SJCRH30 (cell line): ENCODE results near the gene BRD1. TPM values are rescaled to one million over a fixed set of nuclear protein-coding genes. Genes with fewer than 3 reads are reported as not detected.

ENCODE experiments used
- DNase-seq, 2 experiments: peaks; one replicate each; pipeline ENCODE4 v3.0.0-alpha.2; 2015 to 2020
- H3K27ac ChIP-seq: fragments of 250-450 bp; sonication (Bioruptor Pico); 2 replicates; pipeline ENCODE4 v1.5.1; 2020; ENCODE audit warnings: mild to moderate bottlenecking, moderate library complexity
- H3K27me3 ChIP-seq: fragments of 250-450 bp; sonication (Bioruptor Pico); 2 replicates; pipeline ENCODE4 v1.5.1; 2020; ENCODE audit warnings: mild to moderate bottlenecking, moderate library complexity
- H3K36me3 ChIP-seq: fragments of 250-450 bp; sonication (Bioruptor Pico); 2 replicates; pipeline ENCODE4 v1.5.1; 2020; ENCODE audit warnings: mild to moderate bottlenecking, moderate library complexity
- H3K4me1 ChIP-seq: fragments of 250-450 bp; sonication (Bioruptor Pico); 2 replicates; pipeline ENCODE4 v1.5.1; 2020; ENCODE audit warnings: mild to moderate bottlenecking, moderate library complexity
- H3K4me3 ChIP-seq: fragments of 250-450 bp; sonication (Bioruptor Pico); 2 replicates; pipeline ENCODE4 v1.5.1; 2020; ENCODE audit warnings: mild to moderate bottlenecking, moderate library complexity
- H3K9me3 ChIP-seq: fragments of 250-450 bp; sonication (Bioruptor Pico); replicated peaks from 2 replicates; pipeline ENCODE4 v1.5.1; 2020; ENCODE audit warnings: mild to moderate bottlenecking, moderate library complexity
- total RNA-seq: library from RNA; depleted of rRNA; stranded (reverse); fragments of >200 nt; shearing (Covaris generic); gene quantifications from 2 replicates; pipeline ENCODE4 v1.2.3, GENCODE V29; 2014

BRD1 gene
- total RNA-seq, 1 experiment from 2014 or later = 44.7 TPM

DNA sequence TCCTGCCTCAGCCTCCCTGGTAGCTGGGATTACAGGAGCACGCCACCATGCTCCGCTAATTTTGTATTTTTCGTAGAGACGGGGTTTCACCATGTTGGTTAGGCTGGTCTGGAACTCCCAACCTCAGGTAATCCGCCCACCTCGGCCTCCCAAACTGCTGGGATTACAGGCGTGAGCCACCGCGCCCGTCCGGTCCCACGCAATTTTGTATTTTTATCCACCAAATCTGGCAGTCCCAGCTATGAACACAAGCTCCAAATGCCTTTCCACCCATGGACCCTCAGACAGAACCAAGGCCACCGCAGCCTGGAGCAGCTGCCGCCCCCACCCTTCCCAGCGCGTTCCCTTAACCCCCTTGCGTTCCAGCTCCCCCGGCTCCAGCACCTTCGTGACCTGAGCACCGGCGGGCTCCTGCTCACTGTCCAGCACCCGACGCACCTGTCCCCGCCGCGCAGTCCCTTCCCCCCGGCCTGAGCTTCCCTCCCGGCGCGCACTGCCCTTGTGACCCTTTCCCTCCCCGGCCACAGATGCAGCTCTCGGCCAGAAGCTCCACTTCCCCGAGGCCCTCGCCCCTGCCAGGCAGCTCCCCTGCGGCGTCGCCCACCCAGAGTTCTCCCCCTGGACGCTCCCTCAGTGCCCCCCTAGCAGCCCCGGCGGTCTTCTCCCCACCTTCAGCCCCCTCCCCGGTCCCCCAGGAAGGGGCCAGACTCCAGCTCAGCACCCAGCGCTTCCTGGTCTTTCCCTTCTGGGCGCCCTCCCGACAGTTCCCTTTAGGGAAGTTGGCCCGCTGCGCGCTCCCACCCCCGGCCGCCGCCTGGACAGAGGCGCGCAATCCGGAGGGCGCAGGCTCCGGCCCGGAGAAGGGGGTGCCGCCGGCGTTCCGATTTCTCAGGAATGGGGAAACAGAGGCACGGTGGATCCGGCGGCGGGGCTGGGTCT lies 20.3 kb upstream of the BRD1 start:
- Histone ChIP-seq H3K4me1 (no peaks in the 10 kb centered on the region), H3K27ac (no peak overlapping the region), H3K9me3 (no peaks in the 10 kb centered on the region), H3K36me3 (no peaks in the 10 kb centered on the region), H3K4me3 (no peak overlapping the region), H3K27me3 (peaks cover 7% of the 10 kb centered on the region; the same call in 1 of the 2 replicates)
- no peak for DNase-seq

DNA sequence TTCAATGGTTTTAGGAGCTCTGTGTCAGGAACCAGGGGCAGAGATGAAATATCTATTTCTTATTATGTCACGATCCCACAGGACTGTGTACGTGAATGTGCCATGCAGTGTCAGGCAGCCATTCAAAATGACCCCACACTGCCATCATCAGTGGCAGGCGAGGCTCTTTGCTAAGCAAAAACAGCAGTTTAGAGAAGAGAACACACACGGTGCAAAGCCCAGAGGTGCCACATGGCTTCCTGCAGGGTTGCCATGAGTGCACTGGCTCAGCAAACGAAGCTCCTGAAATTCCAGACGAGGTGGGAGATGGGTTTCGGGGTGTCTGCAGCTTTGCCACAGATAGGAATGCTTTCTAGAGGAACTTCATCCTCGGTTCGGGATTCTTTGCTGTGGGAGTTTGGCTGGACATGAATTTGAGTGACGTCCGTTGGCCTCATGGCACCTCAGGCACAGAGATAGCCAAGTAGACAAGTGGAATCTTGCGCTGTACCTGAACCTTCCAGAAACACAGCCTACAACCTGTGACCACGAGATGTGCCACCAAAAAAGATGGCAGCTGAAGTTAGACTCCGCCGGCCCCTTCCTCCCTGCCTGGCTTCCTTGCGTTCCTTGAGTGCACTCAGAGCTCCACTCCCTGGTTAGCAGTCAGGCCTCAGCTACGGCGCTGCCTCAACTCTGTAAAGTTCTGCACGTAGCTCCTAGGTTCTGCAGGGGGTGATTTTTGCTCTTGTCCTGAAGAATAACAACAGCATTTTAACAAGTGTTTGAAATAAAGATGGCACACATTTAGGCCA lies 18.2 kb upstream of the BRD1 start:
- no peak for DNase-seq
- Histone ChIP-seq H3K27me3 (peaks cover 7% of the 10 kb centered on the region; the same call in 1 of the 2 replicates), H3K36me3 (no peaks in the 10 kb centered on the region), H3K4me3 (no peak overlapping the region), H3K4me1 (no peaks in the 10 kb centered on the region), H3K9me3 (no peaks in the 10 kb centered on the region), H3K27ac (no peak overlapping the region)

DNA sequence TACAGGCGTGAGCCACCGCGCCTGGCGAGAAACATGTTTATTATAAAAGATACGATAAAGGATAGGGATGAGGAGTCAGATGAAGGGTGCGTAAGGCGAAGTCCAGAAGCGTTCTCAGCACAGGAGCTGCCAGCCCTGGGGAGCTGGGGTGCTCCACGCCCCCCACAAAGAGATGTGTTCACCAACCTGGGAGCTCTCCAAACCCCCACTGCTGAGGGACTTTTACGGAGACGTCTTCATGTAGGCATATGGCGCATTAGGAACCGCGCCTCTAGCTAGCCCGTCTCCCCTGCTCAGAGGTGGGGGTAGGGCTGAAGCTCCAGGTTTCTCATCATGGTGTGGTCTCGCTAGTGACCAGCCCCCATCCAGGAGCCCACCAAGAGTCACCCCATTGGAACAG lies 17.6 kb upstream of the BRD1 start:
- H3K27me3 ChIP-seq = peaks cover 7% of the 10 kb centered on the region; the same call in 1 of the 2 replicates
- H3K4me3 ChIP-seq = no peak overlapping the region

DNA sequence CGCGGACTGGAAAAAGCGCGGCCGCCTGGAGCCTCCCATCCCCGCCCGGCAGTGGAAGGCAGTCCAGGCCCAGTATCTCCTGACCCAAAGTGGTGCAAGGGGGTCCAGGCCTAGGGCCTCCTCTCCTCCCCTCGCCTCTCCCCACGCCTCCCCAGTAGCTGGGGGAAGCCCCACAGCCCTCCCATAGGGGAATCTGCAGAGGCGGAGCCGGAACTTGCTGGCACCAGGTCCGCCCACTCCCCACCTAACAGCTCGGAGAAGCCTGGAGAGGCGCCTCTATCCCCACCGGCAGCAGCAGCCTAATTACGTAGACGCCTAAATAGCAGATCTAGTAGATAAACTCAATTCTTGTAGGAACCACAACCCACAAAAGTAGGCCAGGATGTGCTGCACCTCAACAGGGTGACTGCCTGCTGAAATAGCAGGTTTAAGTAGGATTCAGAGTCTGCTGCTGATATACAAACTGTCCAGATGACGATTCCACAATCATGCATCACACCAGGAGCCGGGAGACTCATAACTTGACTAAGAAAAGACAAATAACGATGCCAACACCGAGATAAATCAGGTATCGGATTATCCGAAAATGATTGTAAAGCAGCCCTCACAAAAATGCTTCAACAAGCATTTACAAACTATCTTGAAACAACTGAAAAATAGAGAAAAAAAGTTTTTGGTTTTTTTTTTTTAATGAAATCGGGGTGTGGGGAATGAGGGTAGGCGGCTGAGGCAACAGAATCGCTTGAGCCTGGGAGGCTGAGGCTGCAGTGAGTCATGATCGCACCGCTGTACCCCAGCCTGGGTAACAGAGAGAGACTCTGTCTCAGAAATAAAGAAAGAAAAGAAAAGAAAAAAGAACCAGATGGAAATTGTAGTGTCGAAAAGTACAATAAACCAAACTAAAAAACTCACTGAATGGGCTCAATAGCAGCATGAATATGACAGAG lies 11.4 kb upstream of the BRD1 start:
- Histone ChIP-seq H3K4me1 (no peaks in the 10 kb centered on the region), H3K27ac (no peak overlapping the region), H3K4me3 (no peak overlapping the region), H3K36me3 (no peaks in the 10 kb centered on the region), H3K27me3 (no peaks in the 10 kb centered on the region), H3K9me3 (no peaks in the 10 kb centered on the region)
- no peak for DNase-seq

More for the DNA sequence above, 17.6 kb upstream of the BRD1 start:
- Histone ChIP-seq H3K4me1 (no peaks in the 10 kb centered on the region), H3K9me3 (no peaks in the 10 kb centered on the region), H3K36me3 (no peaks in the 10 kb centered on the region), H3K27ac (no peak overlapping the region)
- no peak for DNase-seq

DNA sequence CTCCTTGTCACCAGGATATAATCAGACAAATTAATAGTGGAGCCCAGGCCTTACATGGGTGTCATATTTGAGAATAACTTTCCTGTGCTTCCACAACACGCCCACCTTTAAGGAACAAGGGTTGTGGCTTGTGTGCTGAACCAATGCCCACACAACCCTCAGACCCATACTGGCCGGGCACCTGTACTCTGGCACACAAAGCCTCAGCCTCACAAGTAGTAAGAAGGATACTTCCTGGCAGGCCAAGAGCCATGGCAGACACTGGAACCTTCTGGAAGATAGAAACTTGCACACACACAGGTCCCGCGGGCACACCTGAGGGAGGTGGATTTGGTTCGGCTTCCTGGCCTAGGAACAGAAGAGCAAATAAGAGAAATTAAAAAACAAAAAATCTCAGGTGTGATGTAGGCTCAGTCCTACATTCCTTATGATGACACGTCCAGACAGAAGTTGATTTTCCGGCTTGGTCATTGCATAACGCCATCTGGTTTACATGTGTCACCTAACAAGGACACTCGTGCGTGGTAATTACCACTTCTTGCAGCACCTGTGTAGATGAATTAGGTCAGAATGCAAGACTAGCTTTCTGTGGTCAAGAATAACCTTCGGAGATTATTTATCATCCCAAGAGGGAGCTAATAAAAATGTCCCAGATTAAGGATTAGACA lies 5.8 kb upstream of the BRD1 start:
- Histone ChIP-seq H3K4me3 (no peak overlapping the region), H3K4me1 (no peaks in the 10 kb centered on the region), H3K27me3 (no peaks in the 10 kb centered on the region), H3K9me3 (no peaks in the 10 kb centered on the region), H3K27ac (no peak overlapping the region), H3K36me3 (no peaks in the 10 kb centered on the region)
- DNase-seq = no peak

DNA sequence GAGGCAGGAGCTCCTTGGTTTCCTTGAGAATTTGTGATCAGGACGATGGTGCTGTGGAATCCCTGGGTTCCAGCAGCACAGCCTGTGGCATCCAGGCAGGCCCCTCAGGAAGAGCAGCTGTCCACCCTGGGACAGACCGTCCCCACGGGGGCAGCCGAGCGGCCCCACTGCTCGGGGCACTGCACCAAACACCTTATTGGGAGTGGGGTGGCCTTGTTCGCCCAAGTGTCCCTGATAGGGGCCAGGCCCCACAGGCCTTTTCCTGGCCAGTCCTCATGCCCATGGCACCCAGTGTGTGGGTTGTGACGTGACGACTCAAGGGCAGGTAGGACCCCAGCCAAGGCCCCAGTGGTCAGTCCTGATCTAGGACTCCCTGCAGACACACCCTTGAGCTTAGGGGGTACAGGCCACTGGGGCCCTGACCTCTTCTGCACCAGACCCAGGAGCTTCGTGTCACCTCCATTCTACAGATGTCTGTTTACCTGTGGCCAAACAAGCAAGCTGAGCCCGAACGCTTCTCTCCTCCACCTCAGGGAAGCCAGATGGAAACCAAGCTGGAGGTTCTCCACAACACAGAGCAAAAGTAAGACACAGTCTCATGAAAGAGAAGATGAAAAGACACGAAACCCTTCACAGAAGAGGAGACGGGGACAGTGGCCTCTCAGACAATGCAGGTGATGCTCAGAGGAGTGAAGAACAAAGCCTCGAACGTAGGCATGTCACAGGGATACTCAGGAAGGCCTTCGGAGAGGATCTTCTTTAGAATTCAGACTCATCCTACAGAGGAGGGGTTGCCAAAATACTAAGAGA lies 1.6 kb upstream of the BRD1 start:
- H3K4me1 ChIP-seq = peaks cover 9% of the 10 kb centered on the region; the same call in 1 of the 2 replicates
- no peaks in the 10 kb centered on the region for H3K9me3 ChIP-seq
- no peaks in the 10 kb centered on the region for H3K27me3 ChIP-seq
- H3K27ac ChIP-seq = no peak overlapping the region
- H3K36me3 ChIP-seq = peaks cover 14% of the 10 kb centered on the region
- no peak for DNase-seq
- no peak overlapping the region for H3K4me3 ChIP-seq

DNA sequence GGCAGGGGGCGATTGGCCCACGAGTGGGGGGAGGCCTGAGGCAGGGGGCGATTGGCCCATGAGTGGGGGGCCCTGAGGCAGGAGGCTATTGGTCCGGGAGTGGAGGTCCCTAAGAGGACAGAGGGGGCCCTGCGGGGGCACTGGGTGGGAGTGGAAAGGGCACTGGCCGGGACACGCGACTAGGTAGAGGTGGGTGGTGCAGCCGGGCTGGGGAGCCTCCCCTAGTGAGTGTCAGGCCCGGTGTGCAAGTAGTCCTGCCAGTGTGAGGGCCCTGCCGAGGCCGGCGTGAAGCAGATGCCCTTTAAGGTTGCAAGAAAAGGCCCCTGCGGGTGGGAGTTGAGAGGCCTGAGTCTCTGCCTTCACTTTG lies 909 bp upstream of the BRD1 start:
- Histone ChIP-seq H3K36me3 (peaks cover 21% of the 10 kb centered on the region), H3K9me3 (no peaks in the 10 kb centered on the region), H3K27me3 (no peaks in the 10 kb centered on the region), H3K4me1 (peaks cover 9% of the 10 kb centered on the region; the same call in 1 of the 2 replicates), H3K27ac (no peak overlapping the region), H3K4me3 (no peak overlapping the region)
- DNase-seq = no peak

DNA sequence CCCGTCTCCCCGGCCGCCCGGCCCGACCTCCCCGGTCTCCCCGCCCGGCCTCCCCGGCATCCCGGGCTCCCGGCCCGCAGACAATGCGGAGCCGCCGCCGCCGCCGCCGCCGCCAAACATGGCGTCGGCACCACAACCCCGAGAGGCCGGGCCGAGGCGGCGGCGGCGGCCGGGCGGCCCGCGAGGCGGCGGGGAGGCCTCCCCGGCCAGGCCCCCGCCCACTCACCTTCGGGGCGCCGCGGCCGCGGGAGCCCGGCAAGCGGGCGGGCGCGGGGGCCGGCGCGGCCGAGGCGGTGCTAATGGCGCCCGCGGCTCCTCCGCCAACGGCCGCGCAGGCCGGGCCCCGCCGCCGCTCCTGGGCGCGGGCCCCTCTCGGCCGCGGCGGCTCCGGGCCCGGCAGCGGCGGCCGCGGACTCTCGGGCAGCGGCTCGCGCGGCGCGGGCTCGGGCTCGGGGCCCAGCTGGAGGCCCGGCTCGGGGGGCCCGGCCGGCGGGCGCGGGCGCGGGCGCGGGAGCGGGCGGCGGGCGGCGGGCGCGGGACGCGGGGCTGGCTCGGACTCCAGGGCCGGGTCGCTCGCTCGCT lies 311 bp downstream of the BRD1 start:
- peak overlapping the region; percentile 35; the same call in 1 of the 2 replicates for H3K27ac ChIP-seq
- DNase-seq = peak in 1 of 2 experiments; percentile 41
- peaks cover 9% of the 10 kb centered on the region; the same call in 1 of the 2 replicates for H3K4me1 ChIP-seq
- peak overlapping the region; percentile 81 for H3K4me3 ChIP-seq
- no peaks in the 10 kb centered on the region for H3K27me3 ChIP-seq
- peaks cover 32% of the 10 kb centered on the region for H3K36me3 ChIP-seq
- no peaks in the 10 kb centered on the region for H3K9me3 ChIP-seq

DNA sequence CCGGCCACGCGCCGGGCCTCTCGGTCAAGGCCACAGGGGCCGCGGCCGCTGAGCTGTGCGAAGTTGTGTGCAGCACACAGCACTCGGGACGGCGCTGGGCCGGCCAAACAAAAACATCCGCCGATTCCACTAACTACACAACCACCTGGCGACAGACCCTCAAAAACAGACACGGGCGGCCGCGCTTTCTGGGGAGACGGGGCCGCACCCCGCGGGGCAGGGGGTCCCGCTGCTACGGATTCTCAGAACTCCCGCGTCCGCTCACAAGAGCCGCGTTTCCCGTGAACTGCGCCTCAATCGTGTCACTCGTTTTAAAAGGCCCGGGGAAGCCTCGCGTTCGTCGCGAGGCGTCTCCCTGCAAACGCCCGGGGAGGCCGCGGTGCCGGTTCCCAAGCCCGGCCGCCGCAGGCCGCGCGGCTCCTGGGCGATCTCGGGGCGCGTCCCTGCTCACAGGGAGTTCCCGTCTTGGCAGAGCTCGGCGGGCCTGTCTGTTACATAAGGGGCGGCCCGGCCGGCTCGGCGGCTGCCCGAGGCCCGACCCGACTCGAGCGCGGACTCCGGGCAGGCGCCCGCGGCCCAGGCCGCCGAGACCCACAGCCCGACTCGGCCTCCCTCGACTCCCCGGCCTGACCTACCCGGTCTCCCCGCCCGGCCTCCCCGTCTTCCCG lies 936 bp downstream of the BRD1 start:
- Histone ChIP-seq H3K27ac (peak overlapping the region; percentile 35), H3K27me3 (no peaks in the 10 kb centered on the region), H3K36me3 (peaks cover 38% of the 10 kb centered on the region), H3K9me3 (no peaks in the 10 kb centered on the region), H3K4me1 (peaks cover 9% of the 10 kb centered on the region; the same call in 1 of the 2 replicates), H3K4me3 (peak overlapping the region; percentile 81)
- peak; percentile 46 to 53 for DNase-seq

DNA sequence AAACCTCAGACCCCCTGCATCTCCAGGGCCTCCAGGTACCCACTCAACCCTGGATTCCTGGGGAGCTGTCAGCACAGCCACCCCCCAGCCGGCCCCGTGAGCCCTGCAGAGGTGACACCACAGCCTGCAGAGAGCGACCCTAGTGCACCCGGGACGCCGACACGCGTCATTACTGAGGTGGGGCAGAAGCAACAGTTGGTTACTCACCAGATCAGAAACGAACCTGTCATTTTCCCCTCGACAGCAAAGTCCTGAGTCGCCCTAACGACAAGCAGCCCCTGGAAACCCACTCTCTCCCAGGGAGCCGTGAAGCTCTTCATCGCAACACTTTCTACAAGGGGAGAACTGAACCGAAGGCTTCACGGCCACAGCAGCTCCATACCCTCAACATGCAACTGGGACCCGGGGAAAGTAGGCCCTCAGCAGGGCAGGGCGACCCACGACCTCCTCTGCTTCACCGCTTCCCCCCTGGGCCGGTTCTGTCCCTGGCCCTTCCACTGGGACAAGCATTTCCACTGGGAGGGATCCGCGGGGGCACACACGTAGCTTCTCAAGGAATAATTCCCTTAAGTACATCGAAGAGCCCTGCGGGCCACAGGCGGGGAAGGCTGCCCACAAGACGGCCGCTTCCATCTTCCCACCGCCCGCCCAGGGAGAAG lies 1.6 kb downstream of the BRD1 start:
- no peaks in the 10 kb centered on the region for H3K9me3 ChIP-seq
- no peak for DNase-seq
- peak overlapping the region; percentile 81 for H3K4me3 ChIP-seq
- peaks cover 9% of the 10 kb centered on the region; the same call in 1 of the 2 replicates for H3K4me1 ChIP-seq
- H3K36me3 ChIP-seq = peaks cover 44% of the 10 kb centered on the region
- H3K27ac ChIP-seq = peak overlapping the region; percentile 35
- H3K27me3 ChIP-seq = no peaks in the 10 kb centered on the region

DNA sequence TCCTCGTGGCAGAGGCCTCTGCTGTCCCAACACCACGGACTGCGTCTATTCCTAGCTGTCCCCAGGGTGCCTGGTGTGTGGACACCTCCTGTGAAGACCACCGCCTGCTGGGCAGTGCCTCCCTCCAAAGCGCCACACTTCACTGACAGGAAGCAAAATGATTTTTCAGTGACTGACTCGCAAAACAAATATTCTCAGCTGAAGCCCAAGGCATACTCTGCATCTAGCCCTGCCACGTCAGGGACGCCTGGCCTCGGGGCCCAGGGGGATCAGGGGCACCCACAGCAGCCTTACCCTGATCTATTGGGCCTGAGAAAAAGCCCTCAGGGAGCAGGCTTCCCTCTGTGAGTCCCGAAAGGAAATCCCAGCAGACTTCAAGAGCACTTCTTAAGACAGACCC lies 2.2 kb downstream of the BRD1 start:
- Histone ChIP-seq H3K36me3 (peaks cover 51% of the 10 kb centered on the region), H3K9me3 (no peaks in the 10 kb centered on the region), H3K4me3 (peak overlapping the region; percentile 81), H3K4me1 (peaks cover 9% of the 10 kb centered on the region; the same call in 1 of the 2 replicates), H3K27me3 (no peaks in the 10 kb centered on the region), H3K27ac (no peak overlapping the region)
- DNase-seq = no peak

DNA sequence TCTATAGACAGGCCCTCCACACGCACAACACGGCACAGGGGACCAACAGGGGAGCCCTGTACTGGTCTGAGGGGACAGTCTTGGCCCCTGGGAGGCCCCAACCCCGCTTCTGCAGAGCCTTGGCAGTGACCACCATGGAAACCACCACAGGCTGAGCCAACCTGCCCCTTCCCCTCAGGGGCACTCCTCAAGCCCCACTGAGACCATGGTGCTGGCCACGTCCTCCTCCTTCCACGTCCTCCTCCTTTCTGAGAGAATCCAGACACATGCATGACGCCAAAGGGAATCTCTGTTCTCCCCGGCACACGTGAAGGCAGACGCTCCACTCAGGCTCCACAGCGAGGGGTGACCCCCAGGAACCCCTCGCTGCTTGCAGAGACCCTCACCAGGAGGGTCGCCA lies 2.7 kb downstream of the BRD1 start:
- Histone ChIP-seq H3K9me3 (no peaks in the 10 kb centered on the region), H3K4me3 (no peak overlapping the region), H3K4me1 (peaks cover 9% of the 10 kb centered on the region; the same call in 1 of the 2 replicates), H3K27me3 (no peaks in the 10 kb centered on the region), H3K36me3 (peaks cover 56% of the 10 kb centered on the region), H3K27ac (no peak overlapping the region)
- DNase-seq = no peak
